GM18508 (cell line): Measurements from ENCODE around the gene GOLGA8N.
"Not testable (repeated sequence)": the region's sequence is repeated elsewhere in the genome, so short reads cannot be mapped to it uniquely, and the experiment has no call there.

Experiments used
- ATAC-seq: cut with Tn5 transposase; IDR thresholded peaks from one replicate; pipeline ENCODE4 v1.9.1; 2021; ENCODE audit warnings: moderate number of reproducible peaks; ENCODE audit not compliant: insufficient read depth, unreplicated experiment

Gene GOLGA8N

GRCh38 chr15:32593151-32593550 lies at the start of gene GOLGA8N:
GOLGA8N (plus strand) TSS chr15:32593456.
- ATAC-seq = not testable (repeated sequence)

GRCh38 chr15:32543456-32543855 lies 49.8 kb upstream of the GOLGA8N start:
- not testable (repeated sequence) for ATAC-seq

- ATAC-seq = not testable (repeated sequence)
Observed at GRCh38 chr15:32545129-32545528, 48.1 kb upstream of the GOLGA8N start.

- not testable (repeated sequence) for ATAC-seq
Observed at GRCh38 chr15:32554587-32554986, 38.7 kb upstream of the GOLGA8N start.

GRCh38 chr15:32562198-32562597 lies 31.1 kb upstream of the GOLGA8N start:
- ATAC-seq = not testable (repeated sequence)

- ATAC-seq = not testable (repeated sequence)
Observed at GRCh38 chr15:32568988-32569387, 24.3 kb upstream of the GOLGA8N start.

GRCh38 chr15:32578482-32578881 lies 14.8 kb upstream of the GOLGA8N start:
- not testable (repeated sequence) for ATAC-seq

- ATAC-seq = not testable (repeated sequence)
Observed at GRCh38 chr15:32585844-32586243, 7.4 kb upstream of the GOLGA8N start.

- not testable (repeated sequence) for ATAC-seq
Observed at GRCh38 chr15:32609518-32609917, 16.3 kb downstream of the GOLGA8N start.

GRCh38 chr15:32610719-32611118 lies 17.5 kb downstream of the GOLGA8N start:
- not testable (repeated sequence) for ATAC-seq

- not testable (repeated sequence) for ATAC-seq
Observed at GRCh38 chr15:32614712-32615050, 21.4 kb downstream of the GOLGA8N start.

GRCh38 chr15:32615051-32615870 lies 22.0 kb downstream of the GOLGA8N start, which contains the start of gene ARHGAP11A:
ARHGAP11A (plus strand) TSS chr15:32615504; CDS start chr15:32616212, 708 bp downstream.
- ATAC-seq = not testable (repeated sequence)

- not testable (repeated sequence) for ATAC-seq
Observed at GRCh38 chr15:32615871-32616426, 22.7 kb downstream of the GOLGA8N start.

- no peak for ATAC-seq
Observed at GRCh38 chr15:32636410-32636809, 43.2 kb downstream of the GOLGA8N start.

GRCh38 chr15:32636908-32637567 lies 43.8 kb downstream of the GOLGA8N start:
- ATAC-seq = no peak

- no peak for ATAC-seq
Observed at GRCh38 chr15:32637704-32638103, 44.4 kb downstream of the GOLGA8N start.

- no peak for ATAC-seq
Observed at GRCh38 chr15:32641517-32642059, 48.3 kb downstream of the GOLGA8N start, which contains the start of gene SCG5. SCG5 (plus strand) TSS chr15:32641710; CDS start chr15:32643593, 1,883 bp downstream.

- no peak for ATAC-seq
Observed at GRCh38 chr15:32642667-32643435, 49.6 kb downstream of the GOLGA8N start.

- no peak for ATAC-seq
Observed at GRCh38 chr15:32643907-32644445, 50.7 kb downstream of the GOLGA8N start.

- no peak for ATAC-seq
Observed at GRCh38 chr15:32646291-32646690, 53.0 kb downstream of the GOLGA8N start.
